HCT116 (cell line): ENCODE measurements around the gene AIF1L. TPM values are rescaled to one million over a fixed set of nuclear protein-coding genes. Genes with fewer than 3 reads are reported as not detected.

Experiments
- ATAC-seq: fragments of 200-7000 bp; cut with Tn5 transposase; 2 replicates; pipeline ENCODE4 v1.9.1; 2020; ENCODE audit warnings: mild to moderate bottlenecking, moderate library complexity
- BruUV-seq: library from RNA; stranded (reverse); fragments of 400-500 nt; replicated peaks from 2 replicates; lab custom pipeline; 2021; lab: Mats Ljungman, UMichigan
- CTCF ChIA-PET: fragments of 300-600 bp; sonication (Branson Sonifier 250); formaldehyde crosslinking; loops from one replicate; lab custom pipeline; 2021; ENCODE audit warnings: antibody characterized with exemption; lab: Charles Lee
- POLR2A ChIA-PET: fragments of 300-600, 350-600 bp; sonication (Branson Sonifier 250); formaldehyde crosslinking; loops from one replicate; lab custom pipeline; 2021; ENCODE audit warnings: antibody characterized with exemption; lab: Charles Lee
- RAD21 ChIA-PET, 2 experiments: fragments of 300-600 bp; sonication (Branson Sonifier 250); formaldehyde crosslinking; loops; one replicate each; lab custom pipeline; 2023; ENCODE audit warnings: low total read pairs in 2 of 2; ENCODE audit not compliant: uncharacterized antibody in 2 of 2, unreplicated experiment in 2 of 2, low non-redundant PET in 1 of 2; lab: Charles Lee
- DNase-seq: peaks from one replicate; pipeline ENCODE4 v3.0.0-alpha.2; 2010; ENCODE audit warnings: low read depth, low spot score
- H2AFZ ChIP-seq: fragments of 200-600 bp; shearing (Covaris generic), sonication (generic); 2 replicates; pipeline ENCODE4 v1.6.1; 2017; ENCODE audit warnings: low read depth, mixed run types, mixed read lengths, antibody characterized with exemption, low read length; ENCODE audit not compliant: poor library complexity, severe bottlenecking
- H3K27ac ChIP-seq: 2 replicates; pipeline ENCODE4 v1.5.1; 2012; ENCODE audit warnings: low read depth, low read length
- H3K27me3 ChIP-seq: fragments of 200-600 bp; sonication (generic); 2 replicates; pipeline ENCODE4 v1.6.1; 2016; ENCODE audit warnings: mixed run types, low read length, mixed read lengths; ENCODE audit not compliant: insufficient read depth
- H3K36me3 ChIP-seq, 2 experiments: fragments of 200-500 bp in 1 of 2; fragments of 200-600 bp in 1 of 2; sonication (Bioruptor generic) in 1 of 2; sonication (generic) in 1 of 2; 2 replicates each; pipeline versions ENCODE4 v1.5.1 to v1.6.1; 2014 to 2016; ENCODE audit warnings: low read length in 2 of 2, inconsistent platforms in 1 of 2, mixed read lengths in 1 of 2, mixed run types in 1 of 2; ENCODE audit not compliant: insufficient read depth in 2 of 2, control insufficient read depth in 1 of 2
- H3K4me1 ChIP-seq, 2 experiments: fragments of 200-600 bp in 1 of 2; sonication (generic) in 1 of 2; 2 replicates each; pipeline versions ENCODE4 v1.5.1 to v1.6.1; 2012 to 2017; ENCODE audit warnings: low read length in 2 of 2, inconsistent platforms in 1 of 2, mild to moderate bottlenecking in 1 of 2, mixed read lengths in 1 of 2, mixed run types in 1 of 2, moderate library complexity in 1 of 2; ENCODE audit not compliant: insufficient read depth in 2 of 2, control insufficient read depth in 1 of 2
- H3K4me2 ChIP-seq: fragments of 200-600 bp; sonication (generic); 2 replicates; pipeline ENCODE4 v1.6.1; 2017; ENCODE audit warnings: mixed run types, low read length, mixed read lengths
- H3K4me3 ChIP-seq, 2 experiments: fragments of 200-600 bp in 1 of 2; sonication (generic) in 1 of 2; replicated peaks in 1 of 2; 2 replicates each; pipeline ENCODE4 v1.5.1; 2011 to 2016; ENCODE audit warnings: low read length in 2 of 2, control low read depth in 1 of 2, low read depth in 1 of 2, mild to moderate bottlenecking in 1 of 2, mixed read lengths in 1 of 2, mixed run types in 1 of 2
- H3K79me2 ChIP-seq: fragments of 200-600 bp; sonication (generic); 2 replicates; pipeline ENCODE4 v1.6.1; 2017; ENCODE audit warnings: mild to moderate bottlenecking, mixed run types, low read length, moderate library complexity, mixed read lengths; ENCODE audit not compliant: insufficient read depth
- H3K9ac ChIP-seq: fragments of 200-600 bp; sonication (generic); 2 replicates; pipeline ENCODE4 v1.6.1; 2016; ENCODE audit warnings: low read length, mixed read lengths
- H3K9me2 ChIP-seq: fragments of 200-600 bp; sonication (generic), shearing (Covaris generic); 2 replicates; pipeline ENCODE4 v1.6.1; 2017; ENCODE audit warnings: mixed run types, mild to moderate bottlenecking, moderate library complexity; ENCODE audit not compliant: insufficient read depth
- H3K9me3 ChIP-seq, 2 experiments: fragments of 200-500 bp in 1 of 2; fragments of 200-600 bp in 1 of 2; sonication (Bioruptor generic) in 1 of 2; sonication (generic) in 1 of 2; 2 replicates each; pipeline ENCODE4 v1.6.1; 2014 to 2017; ENCODE audit warnings: low read length in 2 of 2, mixed read lengths in 2 of 2, inconsistent platforms in 1 of 2, low read depth in 1 of 2, mild to moderate bottlenecking in 1 of 2, mixed run types in 1 of 2, moderate library complexity in 1 of 2; ENCODE audit not compliant: control insufficient read depth in 1 of 2, insufficient read depth in 1 of 2
- H4K20me1 ChIP-seq: fragments of 200-600 bp; sonication (generic), shearing (Covaris generic); 2 replicates; pipeline ENCODE4 v1.6.1; 2017; ENCODE audit warnings: mixed run types, mild to moderate bottlenecking, moderate library complexity; ENCODE audit not compliant: insufficient read depth
- CBX3 ChIP-seq: IDR thresholded peaks from 2 replicates; pipeline ENCODE4 v1.6.1; 2012; ENCODE audit warnings: low read depth
- ELF1 ChIP-seq: IDR thresholded peaks from 2 replicates; pipeline ENCODE4 v1.6.1; 2012; ENCODE audit warnings: low read depth, borderline replicate concordance
- EZH2phosphoT487 ChIP-seq: fragments of 200-600 bp; IDR thresholded peaks from 2 replicates; pipeline ENCODE4 v1.6.1; 2018; ENCODE audit warnings: antibody characterized with exemption, borderline replicate concordance
- FOSL1 ChIP-seq: IDR thresholded peaks from 2 replicates; pipeline ENCODE4 v1.6.1; 2012; ENCODE audit warnings: low read depth
- JUND ChIP-seq: IDR thresholded peaks from 2 replicates; pipeline ENCODE4 v1.6.1; 2012
- POLR2A ChIP-seq: IDR thresholded peaks from 2 replicates; pipeline ENCODE4 v1.7.0; 2011; ENCODE audit warnings: borderline replicate concordance; ENCODE audit not compliant: insufficient read depth, insufficient read length; ENCODE audit errors: extremely low read depth
- POLR2AphosphoS5 ChIP-seq: IDR thresholded peaks from 2 replicates; pipeline ENCODE4 v1.6.1; 2011; ENCODE audit warnings: mild to moderate bottlenecking, low read depth, low read length, moderate library complexity
- RAD21 ChIP-seq: IDR thresholded peaks from 2 replicates; pipeline ENCODE4 v1.6.1; 2012; ENCODE audit warnings: low read depth, mild to moderate bottlenecking
- SIN3A ChIP-seq: IDR thresholded peaks from 2 replicates; pipeline ENCODE4 v1.6.1; 2012; ENCODE audit warnings: low read depth
- TCF7L2 ChIP-seq: IDR thresholded peaks from 2 replicates; pipeline ENCODE4 v1.7.0; 2011; ENCODE audit warnings: borderline replicate concordance, inconsistent platforms; ENCODE audit not compliant: insufficient read depth, insufficient read length; ENCODE audit errors: extremely low read depth
- YY1 ChIP-seq: IDR thresholded peaks from 2 replicates; pipeline ENCODE4 v1.6.1; 2011; ENCODE audit warnings: low read length, low read depth, moderate library complexity, mild to moderate bottlenecking; ENCODE audit not compliant: insufficient replicate concordance; ENCODE audit errors: extremely low read depth
- ZNF274 ChIP-seq: fragments of 200-500 bp; sonication (Bioruptor generic); IDR thresholded peaks from 2 replicates; pipeline ENCODE4 v1.6.1; 2014; ENCODE audit warnings: mild to moderate bottlenecking, low read depth, low read length, inconsistent platforms
- intact Hi-C: fragments of 100-400 bp; cut with micrococcal nuclease; formaldehyde crosslinking; loops from 2 replicates; pipeline ENCODE4 v1.10.0; 2022
- total RNA-seq: library from RNA; stranded (reverse); gene quantifications from one replicate; pipeline ENCODE4 v1.2.1, GENCODE V29; 2021; ENCODE audit not compliant: unreplicated experiment
- TF ChIP-seq, protein P1 (sequence below): IDR thresholded peaks from 2 replicates; pipeline ENCODE4 v1.6.1; 2012

The AIF1L gene
- total RNA-seq, 1 experiment from 2014 or later: 34.0 TPM

DNA sequence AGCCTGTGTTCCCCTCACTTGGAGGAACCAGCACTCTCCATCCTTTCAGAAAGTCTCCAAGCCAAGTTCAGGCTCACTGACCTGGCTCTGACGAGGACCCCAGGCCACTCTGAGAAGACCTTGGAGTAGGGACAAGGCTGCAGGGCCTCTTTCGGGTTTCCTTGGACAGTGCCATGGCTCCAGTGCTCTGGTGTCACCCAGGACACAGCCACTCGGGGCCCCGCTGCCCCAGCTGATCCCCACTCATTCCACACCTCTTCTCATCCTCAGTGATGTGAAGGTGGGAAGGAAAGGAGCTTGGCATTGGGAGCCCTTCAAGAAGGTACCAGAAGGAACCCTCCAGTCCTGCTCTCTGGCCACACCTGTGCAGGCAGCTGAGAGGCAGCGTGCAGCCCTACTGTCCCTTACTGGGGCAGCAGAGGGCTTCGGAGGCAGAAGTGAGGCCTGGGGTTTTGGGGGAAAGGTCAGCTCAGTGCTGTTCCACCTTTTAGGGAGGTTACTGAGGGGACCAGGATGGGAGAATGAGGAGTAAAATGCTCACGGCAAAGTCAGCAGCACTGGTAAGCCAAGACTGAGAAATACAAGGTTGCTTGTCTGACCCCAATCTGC lies 24.4 kb downstream of the AIF1L start:
- ATAC-seq: no peak
- Histone ChIP-seq H3K9me3 (no peaks in the 10 kb centered on the region), H3K4me3 (no peak overlapping the region), H3K9me2 (no peaks in the 10 kb centered on the region), H3K9ac (no peak overlapping the region), H3K36me3 (peaks cover 3 to 5% of the 10 kb centered on the region in 2 experiments; a peak in 2 of 4 replicates), H3K27me3 (no peaks in the 10 kb centered on the region), H4K20me1 (no peaks in the 10 kb centered on the region), H3K4me1 (peaks cover 0 to 3% of the 10 kb centered on the region in 2 experiments; a peak in 1 of 4 replicates), H3K27ac (no peak overlapping the region), H3K4me2 (no peak overlapping the region)
- intact Hi-C loops: no loop called here
- no peak for DNase-seq
- POLR2A ChIA-PET: no interaction called here
- RAD21 ChIA-PET: no interaction called here
- CTCF ChIA-PET: no interaction called here
- TF ChIP-seq TCF7L2 (no peak), CBX3 (no peak), RAD21 (no peak), ZNF274 (no peak), JUND (no peak), FOSL1 (no peak)
- TF ChIP-seq, all 23 proteins: peak for 0
- peaks cover 10% of the 10 kb centered on the region for H3K79me2 ChIP-seq
- no TSS peak for BruUV-seq
- no peak overlapping the region for H2AFZ ChIP-seq

DNA sequence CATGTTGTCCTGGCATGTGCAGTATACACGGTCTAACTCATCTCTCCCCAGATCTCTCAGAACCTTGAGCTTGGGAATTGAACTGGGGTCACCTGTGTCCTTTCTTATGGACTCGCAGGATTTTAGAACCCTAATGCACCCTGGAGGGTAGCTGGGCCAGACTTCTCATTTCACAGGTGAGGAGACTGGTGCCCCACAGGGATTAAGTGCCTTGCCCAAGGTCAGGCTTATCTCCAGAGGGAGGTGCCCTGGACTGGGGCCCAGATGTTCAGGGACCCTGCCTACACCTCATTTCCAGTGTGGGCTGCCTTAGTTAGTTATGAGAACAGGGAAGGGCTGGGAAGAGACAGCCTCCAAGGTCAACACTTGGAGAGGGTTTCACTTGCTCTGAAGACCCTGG lies 25.0 kb downstream of the AIF1L start:
- RAD21 ChIA-PET: no interaction called here
- Histone ChIP-seq H3K9me3 (no peaks in the 10 kb centered on the region), H3K4me2 (no peak overlapping the region), H3K4me3 (no peak overlapping the region), H3K27me3 (no peaks in the 10 kb centered on the region), H4K20me1 (no peaks in the 10 kb centered on the region), H3K79me2 (peaks cover 16% of the 10 kb centered on the region), H3K9ac (no peak overlapping the region), H2AFZ (no peak overlapping the region), H3K4me1 (peaks cover 0 to 6% of the 10 kb centered on the region in 2 experiments; a peak in 2 of 4 replicates), H3K36me3 (peaks cover 3 to 5% of the 10 kb centered on the region in 2 experiments; a peak in 2 of 4 replicates), H3K9me2 (no peaks in the 10 kb centered on the region), H3K27ac (no peak overlapping the region)
- DNase-seq (no peak), ATAC-seq (no peak)
- BruUV-seq: no TSS peak
- CTCF ChIA-PET: no interaction called here
- intact Hi-C loops: no loop called here
- POLR2A ChIA-PET: no interaction called here
- TF ChIP-seq SIN3A (no peak), YY1 (no peak), POLR2AphosphoS5 (no peak), ZNF274 (no peak), POLR2A (no peak), EZH2phosphoT487 (no peak), FOSL1 (no peak), ELF1 (no peak), CBX3 (no peak)
- TF ChIP-seq, protein P1, sequence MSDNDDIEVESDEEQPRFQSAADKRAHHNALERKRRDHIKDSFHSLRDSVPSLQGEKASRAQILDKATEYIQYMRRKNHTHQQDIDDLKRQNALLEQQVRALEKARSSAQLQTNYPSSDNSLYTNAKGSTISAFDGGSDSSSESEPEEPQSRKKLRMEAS: no peak
